GM06990 (cell line): ENCODE data around the gene GEMIN7.
"Not testable (repeated sequence)": the region's sequence is repeated elsewhere in the genome, so short reads cannot be mapped to it uniquely, and the experiment has no call there.

Experiments used
- DNase-seq: peaks from one replicate; pipeline ENCODE4 v3.0.0-alpha.2; 2011; ENCODE audit not compliant: insufficient read length; ENCODE audit errors: extremely low read depth
- H3K27me3 ChIP-seq: replicated peaks from 2 replicates; pipeline ENCODE4 v1.6.0; 2011; ENCODE audit warnings: low read length; ENCODE audit not compliant: control insufficient read depth, insufficient read depth
- H3K36me3 ChIP-seq: 2 replicates; pipeline ENCODE4 v1.5.1; 2011; ENCODE audit warnings: low read length; ENCODE audit not compliant: control insufficient read depth, insufficient read depth
- H3K4me3 ChIP-seq: replicated peaks from 2 replicates; pipeline ENCODE4 v1.5.1; 2011; ENCODE audit warnings: low read depth, mild to moderate bottlenecking, control low read depth, low read length
- CTCF ChIP-seq: IDR thresholded peaks from 2 replicates; pipeline ENCODE4 v1.5.1; 2011; ENCODE audit warnings: low read length, control low read depth, mild to moderate bottlenecking, inconsistent platforms; ENCODE audit not compliant: insufficient read depth, poor library complexity, severe bottlenecking

GEMIN7 gene

GRCh38 chr19:45115809-45116615, 37.0 kb downstream of the GEMIN7 start:
- no peak for DNase-seq
- no peak for TF ChIP-seq CTCF
- Histone ChIP-seq H3K27me3 (no peaks in the 10 kb centered on the region), H3K4me3 (no peak overlapping the region), H3K36me3 (no peaks in the 10 kb centered on the region; the same call in 1 of the 2 replicates)

GRCh38 chr19:45117167-45117594, 38.1 kb downstream of the GEMIN7 start:
- DNase-seq, result peak; percentile 78
- no peaks in the 10 kb centered on the region for H3K27me3 ChIP-seq
- no peak overlapping the region for H3K4me3 ChIP-seq
- no peak for TF ChIP-seq CTCF
- no peaks in the 10 kb centered on the region; the same call in 1 of the 2 replicates for H3K36me3 ChIP-seq

- DNase-seq, result no peak
- Histone ChIP-seq H3K27me3 (no peaks in the 10 kb centered on the region), H3K36me3 (no peaks in the 10 kb centered on the region; the same call in 1 of the 2 replicates), H3K4me3 (no peak overlapping the region)
- TF ChIP-seq CTCF, result no peak
Observed at GRCh38 chr19:45117671-45118070, 38.6 kb downstream of the GEMIN7 start.

- H3K27me3 ChIP-seq, result no peaks in the 10 kb centered on the region
- no peaks in the 10 kb centered on the region; the same call in 1 of the 2 replicates for H3K36me3 ChIP-seq
- no peak for TF ChIP-seq CTCF
- no peak for DNase-seq
- H3K4me3 ChIP-seq, result no peak overlapping the region
Observed at GRCh38 chr19:45118106-45118505, 39.0 kb downstream of the GEMIN7 start.

GRCh38 chr19:45118591-45119355, 39.7 kb downstream of the GEMIN7 start:
- H3K4me3 ChIP-seq, result peak overlapping the region; percentile 26
- H3K27me3 ChIP-seq, H3K36me3 ChIP-seq: not testable (repeated sequence)
- peak; percentile 70 for DNase-seq

GRCh38 chr19:45119582-45119981, 40.5 kb downstream of the GEMIN7 start:
- TF ChIP-seq CTCF, result no peak
- Histone ChIP-seq H3K36me3 (no peaks in the 10 kb centered on the region), H3K4me3 (no peak overlapping the region), H3K27me3 (no peaks in the 10 kb centered on the region)
- DNase-seq, result no peak
